ENCODE measurements around the gene DOCK11.
A peak's percentile ranks its signal among the peaks of the same experiment; 100 is the strongest.

The DOCK11 gene

GRCh38 chrX:118630848-118631247 is 135.2 kb downstream of the DOCK11 start:
- no peak for DNase-seq (ENCODE audit: low read depth)

DNA sequence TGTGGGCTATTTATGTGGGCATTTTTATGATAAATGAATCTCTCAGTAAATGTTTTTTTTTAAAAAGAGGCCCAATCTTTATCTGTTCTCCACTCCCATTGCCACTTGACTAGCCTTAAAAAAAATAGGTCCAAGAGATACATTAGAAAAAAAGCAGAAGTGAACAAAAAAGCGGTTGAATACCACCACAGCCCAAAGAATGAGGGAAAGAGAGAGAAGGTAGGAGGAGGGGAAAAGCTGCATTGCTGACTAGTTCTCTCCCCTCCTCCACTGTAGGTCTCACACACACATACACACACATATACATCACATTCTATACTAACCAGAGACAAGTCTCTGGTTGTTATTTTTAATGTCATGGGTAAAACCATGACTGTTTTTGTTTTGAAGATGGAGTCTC is 136.0 kb downstream of the DOCK11 start:
- no peak for DNase-seq (ENCODE audit: low read depth)

DNA sequence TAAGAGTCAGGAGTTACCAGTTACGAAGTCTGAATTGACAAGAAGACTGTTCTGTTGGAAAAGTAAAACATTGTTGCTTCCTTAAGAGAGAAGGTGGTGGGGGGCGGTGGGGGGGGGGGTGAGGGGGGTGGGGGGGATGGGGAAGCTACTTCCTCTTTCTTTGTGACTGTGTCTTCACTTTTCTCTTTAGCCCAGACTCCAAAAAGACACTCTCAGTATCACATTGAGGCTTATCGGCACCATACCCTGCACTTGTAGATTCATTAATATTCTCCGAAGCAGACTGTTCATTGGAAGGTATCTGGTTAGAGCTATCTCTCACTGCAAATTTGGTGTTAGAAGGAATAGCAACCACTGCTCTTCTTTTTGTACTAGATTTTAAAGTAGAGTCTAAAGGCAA is 137.2 kb downstream of the DOCK11 start:
- no peak for DNase-seq (ENCODE audit: low read depth)

DNA sequence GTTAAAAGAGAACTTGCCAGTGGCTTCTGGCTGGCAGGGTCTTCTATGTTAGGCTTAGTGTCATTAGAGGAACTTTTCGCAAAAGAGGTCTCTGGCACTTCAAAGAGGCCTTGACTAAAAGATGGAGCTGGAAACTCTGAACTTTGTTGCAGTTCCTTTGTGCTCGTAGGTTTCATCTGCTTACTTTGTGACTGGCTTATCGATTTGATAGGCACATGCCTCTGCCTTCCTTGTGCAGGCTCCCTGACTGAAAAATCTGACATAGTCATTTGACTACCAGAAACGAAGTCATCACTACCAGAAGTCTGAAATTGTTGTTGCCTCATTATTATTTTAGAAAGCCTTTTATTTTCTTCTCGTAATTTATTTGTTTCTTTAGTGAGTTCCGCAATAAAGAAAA is 137.9 kb downstream of the DOCK11 start:
- no peak for DNase-seq (ENCODE audit: low read depth)

DNA sequence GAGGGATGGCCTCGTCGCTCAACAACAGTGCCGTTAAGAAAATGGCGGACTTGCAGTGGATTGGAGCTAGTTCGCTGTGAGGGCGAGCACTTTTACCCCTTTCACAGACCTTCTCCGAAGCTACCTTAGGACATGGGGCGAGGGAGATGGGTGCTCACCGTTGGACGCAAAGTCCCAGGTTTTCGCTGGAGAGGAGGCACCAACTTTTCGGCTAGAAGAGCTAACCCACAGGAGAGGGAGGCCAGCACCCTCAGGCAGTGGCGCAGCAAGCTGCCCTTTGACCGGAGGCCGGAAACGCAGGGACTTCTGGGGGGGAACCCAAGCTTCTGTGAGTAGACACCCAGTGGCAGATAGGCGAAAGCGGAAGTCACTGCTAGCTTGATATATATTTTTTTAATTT is 138.7 kb downstream of the DOCK11 start:
- no peak for DNase-seq (ENCODE audit: low read depth)

GRCh38 chrX:118637997-118638396 is 142.4 kb downstream of the DOCK11 start:
- peak; percentile 19 for DNase-seq (ENCODE audit: low read depth)

DNA sequence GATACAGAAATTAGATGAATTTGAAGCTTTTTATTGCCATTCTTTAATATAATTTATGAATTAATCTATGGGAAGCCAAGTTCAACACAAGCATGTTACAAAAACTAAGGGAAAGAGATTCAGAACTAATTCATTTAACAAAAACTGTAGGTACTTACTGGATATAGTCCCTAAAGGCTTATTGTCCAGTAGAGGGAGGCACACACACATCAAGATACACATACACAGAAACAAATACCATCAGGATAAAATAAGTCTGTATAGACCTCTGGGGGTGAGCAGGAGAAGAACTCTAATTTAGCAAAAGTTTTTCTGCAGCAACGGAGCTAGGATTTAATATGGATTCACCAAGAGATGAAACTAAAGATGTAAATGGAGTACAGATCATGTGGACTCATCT is 148.8 kb downstream of the DOCK11 start:
- DNase-seq (ENCODE audit: low read depth) = peak; percentile 58

DNA sequence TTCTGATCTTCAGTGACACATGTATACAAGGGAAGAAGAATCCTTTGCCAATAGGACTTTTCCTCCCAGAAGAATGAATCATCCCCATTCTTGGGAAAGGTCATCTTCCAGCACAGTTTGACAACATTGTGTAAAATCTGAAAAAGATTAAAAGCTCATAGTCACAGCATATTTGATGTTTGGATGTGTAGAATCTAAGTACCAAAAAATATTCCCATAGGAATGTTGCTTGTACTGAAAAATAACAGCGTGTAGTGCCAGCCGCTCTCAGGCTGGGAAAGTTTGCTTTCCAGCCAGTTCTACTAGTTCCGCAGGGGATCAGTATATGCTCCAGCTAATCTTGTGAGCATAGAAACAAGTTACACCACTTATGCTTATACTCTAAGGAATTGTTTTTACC is 157.1 kb downstream of the DOCK11 start:
- peak; percentile 0 for DNase-seq (ENCODE audit: low read depth)

GRCh38 chrX:118654331-118654730 is 158.7 kb downstream of the DOCK11 start:
- no peak for DNase-seq (ENCODE audit: low read depth)

GRCh38 chrX:118655561-118656246 is 160.1 kb downstream of the DOCK11 start:
- peak; percentile 51 for DNase-seq (ENCODE audit: low read depth)

- no peak for DNase-seq (ENCODE audit: low read depth)
These were observed 161.8 kb downstream of the DOCK11 start for GRCh38 chrX:118657413-118657812.

- DNase-seq (ENCODE audit: low read depth) = no peak
These were observed 164.5 kb downstream of the DOCK11 start for GRCh38 chrX:118660085-118660484.

DNA sequence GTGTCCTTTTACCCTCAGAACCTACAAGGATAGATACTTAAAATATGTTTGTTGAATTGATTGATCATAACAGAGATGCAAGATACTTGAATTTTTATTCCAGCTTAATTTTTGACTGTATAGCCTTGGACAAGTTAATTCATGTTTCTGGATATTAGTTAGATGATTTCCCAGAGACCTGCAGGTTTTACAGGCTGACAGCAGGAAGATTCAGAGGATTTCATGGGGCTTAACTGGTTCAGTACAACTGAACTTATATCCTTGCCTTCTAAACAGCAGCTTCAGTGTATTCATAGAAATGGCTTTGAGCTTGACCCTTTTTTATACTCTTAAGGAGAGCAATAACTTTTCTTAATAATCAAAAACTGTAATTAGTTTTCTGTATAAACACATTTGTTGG is 169.6 kb downstream of the DOCK11 start:
- DNase-seq (ENCODE audit: low read depth) = no peak

GRCh38 chrX:118666521-118666920 is 170.9 kb downstream of the DOCK11 start:
- DNase-seq (ENCODE audit: low read depth) = peak; percentile 22

GRCh38 chrX:118669435-118669834 is 173.8 kb downstream of the DOCK11 start:
- no peak for DNase-seq (ENCODE audit: low read depth)

DNA sequence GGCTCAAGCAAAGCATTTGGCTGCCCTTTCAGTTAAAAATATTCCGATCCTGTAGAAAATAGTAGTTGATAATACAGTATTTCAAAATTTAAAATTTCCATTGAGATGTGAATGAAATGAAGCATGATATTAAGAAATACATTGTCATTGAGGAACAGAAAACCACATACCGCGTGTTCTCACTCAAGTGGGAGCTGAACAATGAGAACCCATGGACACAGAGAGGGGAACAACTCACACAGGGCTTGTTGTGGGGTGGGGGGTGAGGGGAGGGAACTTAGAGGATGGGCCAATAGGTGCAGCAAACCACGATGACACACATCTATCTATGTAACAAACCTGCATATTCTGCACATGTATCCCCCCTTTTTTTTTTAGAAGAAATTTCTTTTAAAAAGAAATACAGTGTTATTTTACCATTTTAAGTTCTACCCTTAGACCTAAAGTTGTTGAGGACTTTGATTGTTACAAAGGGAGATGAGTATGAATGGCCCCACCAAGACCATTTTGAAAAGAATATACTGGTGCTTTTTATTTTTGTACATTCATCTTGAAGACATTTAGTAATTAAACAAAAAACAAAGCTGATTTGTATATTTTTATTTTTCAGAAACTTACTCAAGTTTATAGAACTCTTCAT is 179.8 kb downstream of the DOCK11 start:
- DNase-seq (ENCODE audit: low read depth) = no peak

DNA sequence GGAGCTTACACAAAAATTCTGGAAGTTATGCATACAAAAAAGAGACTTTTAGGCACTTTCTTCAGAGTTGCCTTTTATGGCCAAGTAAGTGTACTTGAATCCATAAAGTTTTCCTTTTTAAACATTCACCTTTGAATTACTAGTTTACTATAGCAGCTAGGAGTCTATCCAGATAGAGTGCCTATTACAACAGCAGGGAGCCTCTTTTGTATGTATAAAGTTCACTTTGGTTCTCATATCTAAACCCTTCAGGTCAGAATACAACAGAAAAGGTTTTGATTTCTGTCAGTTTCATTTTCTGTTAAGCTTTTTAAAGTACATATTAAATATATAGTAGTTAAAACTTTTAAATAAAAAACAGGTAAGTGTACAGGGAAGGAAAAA is 180.3 kb downstream of the DOCK11 start:
- no peak for DNase-seq (ENCODE audit: low read depth)

DNA sequence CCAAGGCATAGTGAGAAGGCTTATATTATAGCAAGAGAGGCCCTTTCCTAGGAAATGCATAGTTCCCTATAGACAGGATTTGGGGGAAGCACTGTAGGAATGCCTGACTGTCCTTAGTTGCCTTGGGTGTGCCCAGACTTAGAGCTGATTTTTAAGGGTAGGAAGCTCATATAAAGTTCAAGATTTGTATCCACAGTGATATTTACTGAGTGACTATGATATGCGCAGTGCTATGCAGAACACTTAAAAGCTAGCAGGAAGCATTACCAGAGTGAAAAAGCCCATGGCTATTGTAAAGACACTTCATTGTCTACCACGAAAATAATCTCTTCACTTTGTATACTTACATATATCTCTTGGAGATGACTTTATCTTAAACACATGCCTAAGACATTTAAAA is 181.7 kb downstream of the DOCK11 start:
- no peak for DNase-seq (ENCODE audit: low read depth)

- peak; percentile 15 for DNase-seq (ENCODE audit: low read depth)
These were observed 183.7 kb downstream of the DOCK11 start for GRCh38 chrX:118679290-118679689.

- no peak for DNase-seq (ENCODE audit: low read depth)
These were observed 186.8 kb downstream of the DOCK11 start for GRCh38 chrX:118682258-118683014.

GRCh38 chrX:118685393-118685792 is 189.8 kb downstream of the DOCK11 start:
- DNase-seq (ENCODE audit: low read depth) = no peak

- no peak for DNase-seq (ENCODE audit: low read depth)
These were observed 193.3 kb downstream of the DOCK11 start for GRCh38 chrX:118688935-118689334.

- DNase-seq (ENCODE audit: low read depth) = no peak
These were observed 198.2 kb downstream of the DOCK11 start for GRCh38 chrX:118693843-118694242.

Measured in ELR (cell line).